DMS153 treated with DMSO at 0.1 percent for 48 hours (cell line): ENCODE data around the gene LENG1.

Experiments used
- DNase-seq: peaks from one replicate; lab custom pipeline; 2025; ENCODE audit not compliant: unreplicated experiment; lab: John Stamatoyannopoulos, UW

Gene LENG1

GRCh38 chr19:54114340-54115108 is 45.0 kb downstream of the LENG1 start:
- no peak for DNase-seq

- no peak for DNase-seq
Observed at GRCh38 chr19:54109651-54110050, 49.9 kb downstream of the LENG1 start.

GRCh38 chr19:54108496-54108895 is 51.0 kb downstream of the LENG1 start:
- DNase-seq: no peak

GRCh38 chr19:54107876-54108490 is 51.5 kb downstream of the LENG1 start:
- DNase-seq: no peak

- DNase-seq: no peak
Observed at GRCh38 chr19:54106716-54107115, 52.8 kb downstream of the LENG1 start.

GRCh38 chr19:54105796-54106195 is 53.7 kb downstream of the LENG1 start:
- DNase-seq: no peak
